DMS 273 treated with DMSO at 0.1 percent for 48 hours (cell line): ENCODE data around the gene BCAS4.

Experiments
- DNase-seq: peaks from one replicate; lab custom pipeline; 2025; lab: John Stamatoyannopoulos, UW

The BCAS4 gene

DNA sequence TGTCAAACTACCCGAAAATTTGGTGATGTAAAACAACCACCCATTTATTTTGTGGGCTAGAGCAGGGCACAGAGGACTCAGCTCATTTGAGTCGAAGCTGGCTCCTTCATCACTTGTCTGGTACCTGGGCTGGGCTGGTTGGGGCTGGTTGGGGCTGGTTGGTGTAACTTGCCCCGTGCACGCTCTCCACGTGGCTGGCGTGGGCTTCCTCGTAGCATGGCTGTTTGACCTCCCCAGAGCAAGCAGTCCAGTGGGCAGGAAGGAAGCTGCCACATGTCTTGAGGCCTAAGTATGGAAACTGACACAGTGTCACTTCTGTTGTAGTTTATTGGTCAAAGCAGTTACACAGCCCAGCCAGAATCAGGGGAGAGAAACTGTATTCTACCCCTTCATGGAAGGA, 27.1 kb downstream of the BCAS4 start:
- DNase-seq = no peak

DNA sequence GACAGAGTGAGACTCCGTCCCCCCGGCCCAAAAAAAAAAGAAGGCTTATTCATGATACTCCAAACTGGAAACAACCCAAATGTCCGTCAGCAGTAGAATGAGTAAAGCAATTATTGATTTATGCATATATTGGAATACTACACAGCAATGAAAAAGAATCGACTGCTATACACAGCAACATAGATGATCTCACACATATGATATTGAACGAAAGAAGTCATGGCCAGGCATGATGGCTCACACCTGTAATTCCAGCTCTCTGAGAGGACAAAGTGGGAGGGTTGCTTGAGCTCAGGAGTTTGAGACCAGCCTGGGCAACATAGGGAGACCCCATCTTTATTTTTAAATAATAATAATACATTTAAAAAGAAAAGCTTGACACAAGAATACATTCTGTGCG, 28.5 kb downstream of the BCAS4 start:
- DNase-seq = no peak

DNA sequence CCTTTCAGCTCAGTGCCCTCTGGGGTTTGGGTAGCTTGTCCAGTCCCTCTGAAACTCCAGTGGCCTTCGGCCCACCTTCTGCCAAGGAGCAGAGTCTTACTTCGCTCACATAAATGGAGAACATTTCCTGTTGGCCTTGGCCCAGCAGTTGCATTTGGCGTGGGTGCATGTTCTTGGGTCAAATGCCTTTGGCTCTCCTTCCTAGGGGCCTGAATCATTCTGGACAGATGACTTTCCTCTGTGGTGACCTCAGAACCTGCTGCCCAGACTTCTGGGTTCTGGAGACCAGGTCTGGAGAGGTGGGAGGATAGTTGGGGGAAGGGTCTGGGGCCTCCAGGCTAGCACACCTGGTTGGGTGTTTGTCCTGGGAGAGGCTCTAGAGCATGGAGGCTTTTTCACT, 29.3 kb downstream of the BCAS4 start:
- no peak for DNase-seq

DNA sequence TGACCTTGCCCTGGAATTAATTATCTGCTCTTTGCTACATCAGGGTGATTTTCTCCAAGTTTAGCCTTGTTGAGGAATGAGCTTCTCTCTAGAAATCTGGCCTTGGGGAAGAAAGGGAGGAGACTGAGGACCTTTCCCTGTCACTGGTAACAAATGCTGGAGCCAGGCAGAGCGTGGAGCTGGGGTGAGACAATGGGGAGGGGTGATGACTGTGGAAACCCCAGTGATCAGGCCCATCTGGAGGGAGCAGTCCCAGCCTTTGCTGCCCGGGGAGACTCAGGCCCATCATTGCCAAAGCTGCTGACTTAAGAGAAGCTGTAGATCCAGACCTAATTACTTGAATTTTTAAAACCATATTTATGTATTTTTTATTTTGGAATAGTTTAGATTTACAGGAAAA, 31.3 kb downstream of the BCAS4 start:
- DNase-seq = no peak

DNA sequence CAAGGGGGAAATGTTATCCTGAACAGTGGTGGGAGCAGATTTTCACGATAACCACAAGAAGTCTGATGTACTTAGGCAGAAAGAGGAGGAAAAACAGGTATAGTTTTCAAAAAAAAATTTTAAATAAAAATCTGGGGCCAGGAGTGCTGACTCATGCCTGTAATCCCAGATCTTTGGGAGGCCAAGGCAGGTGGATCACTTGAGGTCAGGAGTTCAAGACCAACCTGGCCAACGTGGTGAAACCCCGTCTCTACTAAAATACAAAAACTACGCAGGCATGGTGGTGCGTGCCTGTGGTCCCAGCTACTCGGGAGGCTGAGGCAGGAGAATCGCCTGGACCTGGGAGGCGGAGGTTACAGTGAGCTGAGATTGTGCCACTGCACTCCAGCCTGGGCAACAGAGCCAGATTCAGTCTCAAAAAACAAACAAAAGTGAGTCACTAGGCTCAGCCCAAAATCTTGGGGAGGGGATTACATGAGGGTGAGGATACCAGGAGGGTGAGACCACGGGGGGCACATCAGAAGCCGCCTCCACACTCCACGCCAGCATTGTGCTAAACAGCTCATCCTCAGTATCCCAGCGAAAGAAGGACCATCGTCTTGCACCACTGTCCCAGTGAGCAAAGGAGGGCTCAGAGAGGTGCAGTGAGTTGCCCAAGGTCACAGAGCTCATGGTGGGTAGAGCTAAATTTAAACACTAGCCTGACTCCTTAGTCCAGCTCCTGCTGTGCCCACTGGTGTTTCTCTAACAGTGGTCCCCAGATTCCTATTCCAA, 33.7 kb downstream of the BCAS4 start:
- DNase-seq = no peak

DNA sequence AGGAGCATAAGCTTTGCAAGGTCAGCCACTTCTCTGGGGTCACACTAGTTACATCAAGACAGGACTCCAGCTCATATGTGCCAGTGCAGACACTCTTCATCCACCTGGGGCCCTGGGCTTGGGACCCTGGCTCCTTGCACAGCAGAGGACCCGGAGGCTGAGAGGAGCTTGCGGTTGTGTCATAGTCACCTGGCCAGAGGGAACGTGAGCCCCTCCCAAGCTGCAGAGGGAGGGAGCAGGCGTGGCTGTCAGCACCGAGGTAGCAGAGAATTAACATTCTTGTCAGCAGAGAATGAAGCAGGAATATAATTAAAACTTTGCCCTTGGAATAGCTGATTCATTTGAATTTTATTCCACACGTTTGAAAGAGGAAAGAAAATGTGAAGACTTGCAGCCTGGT, 36.8 kb downstream of the BCAS4 start:
- DNase-seq = no peak

DNA sequence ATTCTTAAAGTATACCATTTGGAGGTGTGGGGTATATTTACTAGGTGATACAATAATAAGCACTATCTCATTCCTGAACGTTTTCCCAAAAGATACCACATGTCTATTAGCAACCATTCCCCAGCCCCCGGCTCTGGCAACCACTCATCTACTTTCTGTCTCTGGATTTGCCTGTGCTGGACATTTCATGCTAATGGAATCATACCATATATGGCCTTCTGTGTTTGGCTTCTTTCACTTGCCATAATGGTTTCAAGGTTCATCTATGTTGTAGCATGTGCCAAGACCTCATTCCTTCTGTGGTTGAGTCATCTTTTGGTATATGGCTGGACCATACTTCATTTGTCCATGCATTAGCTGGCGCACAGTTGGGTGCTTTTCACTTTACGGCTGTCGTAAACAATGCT, 39.7 kb downstream of the BCAS4 start:
- DNase-seq = no peak

DNA sequence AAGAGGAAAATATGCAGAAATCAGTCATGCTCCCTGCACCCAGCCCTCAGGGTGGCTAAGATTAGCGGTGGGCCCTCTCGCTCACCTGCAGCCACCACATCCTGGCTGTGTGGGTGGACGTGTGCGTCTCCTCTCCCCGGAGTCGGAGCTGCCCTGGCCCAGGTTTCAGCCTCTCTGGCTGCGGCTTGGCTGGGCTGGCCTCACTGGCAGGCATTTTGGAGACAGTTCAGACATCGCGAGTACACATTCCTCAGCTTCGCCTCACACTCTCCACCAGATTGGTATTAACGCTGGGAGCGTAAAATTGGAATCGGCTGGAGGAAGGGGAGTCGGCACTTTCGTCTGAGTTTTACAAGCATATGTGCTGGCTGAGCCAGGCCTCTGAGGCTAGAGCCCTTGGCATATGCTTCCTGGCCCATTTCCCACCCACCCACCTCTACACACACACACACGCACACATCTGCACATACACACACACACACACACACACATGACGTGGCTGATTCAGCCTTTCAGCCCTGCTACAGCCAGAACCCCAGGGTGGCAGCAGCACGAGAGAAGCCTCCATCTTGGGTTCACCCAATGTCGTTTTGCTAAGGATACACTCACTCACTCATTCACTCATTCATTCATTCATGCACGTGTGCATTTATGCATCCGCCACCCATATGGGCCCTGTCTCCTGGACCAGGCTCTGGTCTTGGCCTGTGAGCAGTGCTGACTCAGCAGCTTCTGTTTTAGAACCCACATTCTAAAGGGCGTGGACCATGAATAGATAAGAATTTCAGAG, 42.9 kb downstream of the BCAS4 start:
- peak; percentile 51 for DNase-seq

DNA sequence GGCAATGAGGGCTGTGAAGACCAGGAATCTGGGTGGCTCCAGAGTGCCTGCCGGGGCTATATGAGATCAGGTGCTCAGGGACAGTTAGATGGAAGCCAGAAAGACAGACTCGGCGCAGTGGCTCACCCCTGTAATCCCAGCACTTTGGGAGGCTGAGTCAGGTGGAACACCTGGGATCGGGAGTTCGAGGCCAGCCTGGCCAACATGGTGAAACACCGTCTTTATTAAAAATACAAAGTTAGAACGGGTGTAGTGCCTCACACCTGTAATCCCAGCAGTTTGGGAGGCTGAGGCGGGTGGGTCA, 43.4 kb downstream of the BCAS4 start:
- no peak for DNase-seq

DNA sequence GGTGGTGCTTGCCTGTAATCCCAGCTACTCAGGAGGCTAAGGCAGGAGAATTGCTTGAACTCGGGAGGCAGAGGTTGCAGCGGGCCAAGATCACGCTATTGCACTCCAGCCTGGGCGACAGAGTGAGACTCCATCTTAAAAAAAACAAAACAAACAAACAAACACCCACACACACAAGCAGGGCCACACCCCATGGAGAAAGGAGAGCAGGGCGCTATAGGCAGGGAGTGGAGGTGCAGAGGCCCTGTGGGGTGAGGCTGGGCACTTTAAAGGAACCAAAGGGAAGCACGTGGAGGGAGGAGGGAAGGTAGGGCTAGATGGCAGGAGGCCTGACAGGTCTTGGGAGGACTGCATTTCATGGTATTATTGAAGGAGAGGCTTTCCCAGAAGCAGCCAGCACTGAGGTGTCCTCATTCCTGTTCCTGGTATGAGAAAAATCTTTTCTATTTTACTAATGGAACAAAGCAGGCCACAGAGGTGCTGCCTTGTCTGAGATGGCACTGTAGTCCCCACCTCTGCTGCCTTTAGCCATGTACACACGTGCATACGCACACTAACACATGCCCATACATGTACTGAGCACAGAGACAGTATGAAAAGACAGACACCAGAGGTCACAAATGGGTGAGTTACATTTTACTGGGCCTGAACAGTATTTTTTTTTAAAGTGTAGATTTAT, 44.0 kb downstream of the BCAS4 start:
- no peak for DNase-seq

DNA sequence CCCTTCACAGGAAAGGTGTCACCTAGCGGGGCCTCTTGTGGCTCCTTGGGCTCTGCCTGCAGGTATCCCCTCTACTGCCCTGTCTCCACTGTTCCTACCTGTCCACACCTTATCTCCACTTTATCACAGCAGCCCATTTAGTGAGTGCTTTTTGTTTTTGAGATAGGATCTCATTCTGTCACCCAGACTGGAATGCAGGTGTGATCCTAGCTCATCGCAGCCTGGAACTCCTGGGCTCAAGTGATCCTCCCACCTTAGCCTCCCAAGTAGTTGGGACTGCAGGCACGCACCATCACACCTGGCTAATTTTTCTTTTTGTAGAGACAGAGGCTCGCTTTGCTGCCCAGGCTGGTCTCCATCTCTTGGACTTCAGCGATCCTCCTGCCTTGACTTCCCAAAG, 48.0 kb downstream of the BCAS4 start:
- DNase-seq = no peak

DNA sequence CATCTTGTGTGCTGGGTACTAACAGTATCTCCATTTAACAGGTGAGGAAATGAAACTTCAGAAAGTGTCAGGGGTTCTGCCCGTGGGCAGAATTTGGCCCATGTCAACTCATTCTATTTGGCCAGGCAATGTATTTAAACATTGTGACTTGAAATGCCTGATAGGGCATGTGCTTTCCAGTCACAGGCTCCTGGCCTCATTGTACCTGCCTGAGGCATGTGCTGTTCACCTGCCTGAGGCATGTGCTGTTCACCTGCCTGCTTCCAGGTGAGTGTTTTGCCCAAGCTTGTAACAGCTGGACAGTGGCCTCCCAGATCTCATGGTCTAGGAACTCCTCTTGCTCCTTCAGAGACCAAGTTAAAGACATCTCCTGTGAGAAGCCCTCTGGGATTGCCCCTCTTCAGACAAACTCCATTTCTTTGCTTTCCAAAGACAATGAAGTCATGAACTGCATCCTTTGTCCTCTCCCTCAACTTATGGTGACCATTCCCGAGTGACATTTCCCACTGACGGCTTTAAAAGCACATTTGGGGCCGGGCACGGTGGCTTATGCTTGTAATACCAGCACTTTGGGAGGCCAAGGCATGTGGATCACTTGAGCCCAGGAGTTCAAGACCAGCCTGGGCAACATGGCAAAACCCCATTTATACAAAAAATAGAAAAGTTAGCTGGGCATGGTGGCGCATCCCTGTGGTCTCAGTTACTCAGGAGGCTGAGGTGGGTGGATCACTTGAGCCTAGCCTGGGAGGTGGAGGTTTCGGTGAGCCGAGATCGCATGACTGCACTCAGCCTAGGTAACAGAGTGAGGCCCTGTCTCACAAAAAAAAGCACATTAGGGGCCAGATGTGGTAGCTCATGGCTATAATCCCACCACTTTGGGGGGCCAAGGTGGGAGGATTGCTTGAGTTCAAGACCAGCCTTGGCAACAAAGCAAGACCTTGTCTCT, 48.7 kb downstream of the BCAS4 start:
- DNase-seq = no peak

DNA sequence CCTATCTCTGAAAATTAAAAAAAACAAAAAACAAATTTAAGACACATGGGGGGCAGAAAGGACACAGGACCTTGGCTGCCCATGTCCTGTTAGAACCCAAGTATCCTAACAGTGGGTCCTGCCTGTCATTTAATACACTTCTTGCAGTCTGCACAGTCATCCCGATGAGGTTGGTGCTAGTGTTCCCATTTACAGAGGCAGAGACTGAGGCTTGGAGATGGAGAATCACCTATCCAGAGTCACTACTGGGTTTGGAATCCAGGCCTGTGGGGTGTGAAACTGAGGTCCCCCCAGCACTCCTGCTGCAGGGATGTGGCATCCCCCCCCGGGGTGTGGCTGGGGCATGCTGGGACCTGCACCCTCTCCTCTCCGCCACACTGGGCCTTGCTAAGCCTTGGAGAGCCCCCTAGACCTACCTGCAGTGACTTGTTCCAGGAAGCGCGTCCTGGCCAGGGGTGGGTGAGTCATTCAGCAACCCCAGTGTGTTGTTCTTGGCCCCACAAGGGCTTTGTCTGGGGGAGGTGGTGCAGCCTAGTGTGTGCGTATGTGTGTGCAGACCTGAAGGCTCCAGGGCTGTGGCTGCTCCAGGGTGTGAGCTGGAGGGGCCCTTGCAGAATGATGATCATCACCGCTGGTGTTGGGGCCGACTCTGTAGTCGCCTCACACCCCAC, 49.7 kb downstream of the BCAS4 start:
- DNase-seq = no peak

DNA sequence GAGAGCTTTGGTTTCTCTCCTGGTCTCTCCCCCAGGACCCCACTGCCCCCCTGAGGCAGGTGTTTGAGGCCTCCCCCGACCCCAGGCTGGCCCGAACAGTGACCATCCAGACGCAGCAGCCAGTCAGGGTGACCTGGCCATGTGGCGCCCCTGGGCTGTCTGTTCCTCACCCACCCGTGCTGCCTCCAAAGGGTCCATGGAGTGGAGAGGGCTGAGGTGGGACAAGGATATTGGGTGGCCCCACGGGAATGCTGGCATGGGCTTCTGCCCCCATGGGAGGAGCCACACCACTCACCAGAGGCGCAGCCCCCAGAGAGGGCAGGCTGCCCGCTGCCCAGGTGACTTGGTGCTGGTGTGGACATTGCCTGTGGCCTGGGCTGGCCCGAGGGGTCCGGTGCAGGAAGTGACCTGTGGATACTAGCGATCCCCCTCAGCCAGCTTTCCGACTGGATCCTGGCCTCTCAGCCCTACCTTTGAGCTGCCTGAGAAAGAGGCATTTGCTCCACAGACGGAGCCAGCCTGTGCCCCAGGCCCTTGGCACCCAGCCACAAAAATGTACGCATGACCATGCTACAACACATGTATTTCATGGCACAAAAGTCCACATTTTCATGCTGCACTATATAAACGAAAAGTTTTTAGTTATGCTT, 50.8 kb downstream of the BCAS4 start:
- no peak for DNase-seq

DNA sequence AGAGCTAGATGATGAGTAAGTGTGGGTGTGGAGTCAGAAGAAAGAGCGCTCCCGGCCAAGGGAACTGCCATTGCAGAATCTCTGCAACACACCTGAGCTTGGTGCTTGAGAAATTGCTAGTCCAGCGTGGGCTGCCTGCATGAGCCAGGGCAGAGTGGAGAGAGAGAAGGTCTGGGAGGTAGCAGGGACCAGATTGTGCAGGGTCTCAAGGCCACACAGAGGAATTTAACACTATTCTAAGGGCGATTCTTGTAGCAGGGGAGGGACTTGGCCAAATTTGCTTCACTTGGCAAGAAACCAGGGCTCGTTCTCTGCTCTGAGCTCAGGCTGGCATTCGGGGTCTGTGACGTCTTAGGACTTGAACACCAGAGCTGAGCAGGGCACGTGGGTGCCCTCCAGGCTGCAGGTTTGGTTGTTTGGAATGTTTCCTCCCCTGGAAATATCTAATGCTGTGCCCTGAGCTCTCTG, 53.5 kb downstream of the BCAS4 start:
- DNase-seq = no peak

DNA sequence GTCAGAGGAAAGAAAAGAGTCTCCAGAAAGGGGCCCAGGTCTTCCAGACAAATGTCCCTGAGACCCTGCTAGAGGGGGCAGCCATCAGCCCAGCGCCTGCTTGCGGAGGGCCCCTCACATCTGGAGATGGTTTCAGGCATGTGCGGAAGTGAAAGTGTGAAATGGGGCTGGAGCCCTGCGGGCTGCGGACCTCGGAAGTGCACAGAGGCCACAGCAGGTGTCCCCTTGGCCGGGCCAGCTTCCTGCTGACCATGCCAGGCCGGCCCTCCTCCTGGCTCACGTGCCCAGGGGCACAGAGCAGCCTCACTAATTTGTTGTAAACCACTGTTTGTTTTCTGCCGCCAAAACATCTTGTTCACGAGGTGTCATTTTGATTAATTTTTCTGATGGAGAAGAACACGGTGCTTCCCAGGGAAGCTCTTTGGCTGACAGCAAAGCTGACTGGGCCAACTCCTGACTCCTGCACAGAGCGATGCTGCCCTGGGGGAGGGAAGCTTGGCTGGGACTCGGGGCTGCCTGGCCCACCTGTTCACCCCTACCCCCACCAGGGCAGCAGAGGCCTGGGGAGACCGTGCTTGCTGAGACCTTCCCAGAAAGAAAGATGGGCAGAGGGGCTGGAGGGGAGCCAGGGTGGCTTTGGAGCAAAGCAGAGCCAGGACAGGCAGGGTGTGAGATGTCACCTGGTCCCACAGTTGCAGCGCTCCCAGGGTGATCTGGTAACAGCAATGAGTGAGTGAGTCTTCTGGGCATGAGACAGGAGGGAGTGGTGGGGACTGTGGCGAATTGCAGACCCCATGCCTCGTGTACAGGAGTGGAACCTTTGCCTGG, 54.2 kb downstream of the BCAS4 start:
- DNase-seq = no peak

DNA sequence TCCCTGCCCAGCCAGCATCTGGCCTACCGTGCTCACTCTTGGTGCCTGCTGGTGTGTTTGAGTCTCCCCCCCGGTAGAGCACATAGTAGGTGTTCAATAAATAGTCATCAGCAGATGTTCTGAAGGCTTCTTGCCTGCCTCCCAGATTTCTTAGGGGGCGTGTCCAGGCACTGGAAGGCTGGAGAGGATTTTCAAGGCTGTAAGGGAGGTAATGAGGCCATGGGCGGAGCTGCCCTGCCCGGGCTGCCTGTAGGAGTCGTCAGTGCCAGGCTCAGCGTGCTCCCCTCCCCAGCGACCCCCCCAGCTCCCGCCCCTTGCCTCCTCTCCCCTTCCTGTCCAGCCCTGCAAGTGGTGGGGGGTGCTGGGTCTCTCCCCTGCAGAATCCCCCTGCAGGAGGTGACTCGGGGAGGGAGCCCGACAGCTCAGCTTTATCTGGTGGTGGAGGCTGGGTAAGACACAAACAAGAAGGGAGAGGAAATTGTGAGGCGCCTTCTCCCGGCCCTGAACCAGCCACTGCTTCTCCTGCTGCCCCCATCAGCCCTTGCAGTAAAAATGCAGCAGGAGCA, 55.9 kb downstream of the BCAS4 start:
- DNase-seq = no peak

DNA sequence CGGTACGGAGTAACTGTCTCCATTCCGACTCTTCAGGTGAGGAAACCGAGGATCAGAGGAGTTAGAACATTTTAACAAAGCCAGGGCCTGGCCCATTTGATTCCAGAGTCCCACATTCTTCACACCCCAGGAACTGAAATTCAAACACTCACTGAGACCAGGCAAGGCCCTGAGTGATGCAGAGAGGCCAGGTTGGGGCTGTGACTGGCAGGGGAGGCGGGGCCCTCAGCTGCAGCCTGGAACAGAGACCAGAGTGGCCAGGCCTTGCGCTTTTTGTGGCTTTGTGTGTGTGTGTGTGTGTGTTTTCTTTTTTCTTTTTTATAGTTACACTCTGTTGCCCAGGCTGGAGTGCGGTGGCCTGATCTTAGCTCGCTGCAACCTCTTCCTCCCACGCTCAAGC, 57.2 kb downstream of the BCAS4 start:
- no peak for DNase-seq

DNA sequence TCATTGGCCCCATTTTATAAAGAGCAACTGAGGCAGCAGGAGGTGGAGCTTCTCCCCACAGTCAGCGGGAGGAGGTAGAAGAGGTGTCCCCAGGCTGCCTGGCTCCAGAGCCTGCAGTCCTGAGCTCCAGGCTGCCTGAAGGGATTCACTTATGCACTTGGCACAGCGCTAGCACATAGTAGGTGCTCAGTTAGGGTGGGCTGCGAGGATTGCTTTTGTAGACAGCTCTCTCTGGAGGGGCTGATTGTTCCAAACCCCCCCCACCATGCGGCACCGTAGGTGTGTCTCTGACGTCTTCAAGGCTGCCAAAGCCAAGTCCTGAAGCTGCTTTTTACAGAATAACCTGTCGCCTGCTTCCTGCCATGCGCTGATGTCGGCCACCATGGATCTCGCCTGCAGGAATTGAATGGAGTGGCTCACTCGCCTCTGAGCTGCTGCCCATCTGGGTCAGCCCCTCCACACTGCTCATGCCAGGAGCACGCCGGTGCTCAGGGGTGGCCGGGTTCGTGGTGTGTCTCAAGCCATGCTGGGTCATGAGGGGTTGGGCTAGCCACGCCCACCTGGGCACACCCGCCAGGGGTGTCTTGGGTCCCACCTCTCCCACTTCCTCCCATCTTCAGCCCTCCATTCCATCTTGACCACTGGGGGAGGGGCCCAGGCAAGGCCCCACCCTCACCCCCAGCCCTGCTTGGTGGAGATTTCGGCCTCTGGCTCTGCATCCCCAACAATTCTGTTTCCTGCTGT, 59.8 kb downstream of the BCAS4 start:
- no peak for DNase-seq
